Rectal smooth muscle tissue (tissue), 1 donor: ENCODE results near the gene CCDC93.
"Not testable (repeated sequence)": the region's sequence is repeated elsewhere in the genome, so short reads cannot be mapped to it uniquely, and the experiment has no call there.

Experiments
- H3K27ac ChIP-seq: one replicate; pipeline ENCODE4 v1.7.0; 2013; ENCODE audit warnings: low read depth, low read length, inconsistent platforms
- H3K27me3 ChIP-seq: one replicate; pipeline ENCODE4 v1.7.0; 2013; ENCODE audit warnings: low read length; ENCODE audit not compliant: control insufficient read depth, insufficient read depth
- H3K36me3 ChIP-seq: one replicate; pipeline ENCODE4 v1.7.0; 2013; ENCODE audit warnings: low read length; ENCODE audit not compliant: control insufficient read depth, insufficient read depth
- H3K4me1 ChIP-seq: one replicate; pipeline ENCODE4 v1.7.0; 2013; ENCODE audit warnings: low read length; ENCODE audit not compliant: control insufficient read depth, insufficient read depth
- H3K4me3 ChIP-seq: one replicate; pipeline ENCODE4 v1.7.0; 2013; ENCODE audit warnings: low read length
- H3K9ac ChIP-seq: one replicate; pipeline ENCODE4 v1.7.0; 2013; ENCODE audit warnings: low read length

CCDC93 gene

GRCh38 chr2:118032169-118033013 lies 18.5 kb upstream of the CCDC93 start:
- Histone ChIP-seq H3K9ac (no peak overlapping the region), H3K4me3 (no peak overlapping the region), H3K36me3 (no peaks in the 10 kb centered on the region), H3K27me3 (no peaks in the 10 kb centered on the region), H3K27ac (no peak overlapping the region), H3K4me1 (no peaks in the 10 kb centered on the region)

DNA sequence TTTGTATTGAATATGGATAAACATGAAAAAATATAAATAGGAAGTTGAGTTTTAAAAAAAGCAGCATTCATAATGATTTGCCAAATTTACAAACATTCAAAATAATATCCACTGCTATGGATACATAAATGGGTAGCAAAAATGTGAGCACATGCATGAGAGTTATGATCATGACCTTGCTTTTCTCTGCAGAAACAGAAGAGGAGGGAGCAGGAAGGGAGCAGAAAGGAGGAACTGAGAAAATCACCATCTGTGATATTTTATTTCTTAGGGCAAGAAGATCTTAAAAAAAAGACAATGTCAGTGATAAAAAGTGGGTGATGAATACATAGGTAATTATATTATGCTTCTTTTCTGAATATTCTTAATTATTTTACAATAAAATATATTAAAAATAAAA lies 17.7 kb upstream of the CCDC93 start:
- no peaks in the 10 kb centered on the region for H3K36me3 ChIP-seq
- H3K9ac ChIP-seq, result no peak overlapping the region
- H3K27ac ChIP-seq, result no peak overlapping the region
- no peak overlapping the region for H3K4me3 ChIP-seq
- no peaks in the 10 kb centered on the region for H3K27me3 ChIP-seq
- H3K4me1 ChIP-seq, result no peaks in the 10 kb centered on the region

DNA sequence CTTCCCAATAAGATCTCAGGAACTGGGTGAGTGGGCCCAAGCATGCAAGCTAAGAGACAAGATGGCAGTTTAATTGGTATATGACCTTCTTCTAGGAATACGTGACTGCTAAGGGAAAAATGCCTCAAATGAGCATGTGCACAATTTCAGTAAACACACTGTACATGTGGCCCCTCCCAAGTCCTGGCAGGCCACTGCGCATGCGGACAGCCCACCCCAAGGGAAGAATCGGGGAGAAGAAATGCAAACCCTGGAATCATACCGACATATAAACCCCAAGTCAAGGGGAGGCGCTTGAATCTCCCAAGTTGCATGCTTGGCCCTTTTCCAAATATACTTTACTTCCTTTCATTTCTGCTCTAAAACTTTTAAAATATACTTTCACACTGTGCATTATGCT lies 15.2 kb upstream of the CCDC93 start:
- Histone ChIP-seq H3K36me3 (no peaks in the 10 kb centered on the region), H3K9ac (no peak overlapping the region), H3K27me3 (no peaks in the 10 kb centered on the region), H3K4me3 (no peak overlapping the region), H3K4me1 (no peaks in the 10 kb centered on the region), H3K27ac (no peak overlapping the region)

DNA sequence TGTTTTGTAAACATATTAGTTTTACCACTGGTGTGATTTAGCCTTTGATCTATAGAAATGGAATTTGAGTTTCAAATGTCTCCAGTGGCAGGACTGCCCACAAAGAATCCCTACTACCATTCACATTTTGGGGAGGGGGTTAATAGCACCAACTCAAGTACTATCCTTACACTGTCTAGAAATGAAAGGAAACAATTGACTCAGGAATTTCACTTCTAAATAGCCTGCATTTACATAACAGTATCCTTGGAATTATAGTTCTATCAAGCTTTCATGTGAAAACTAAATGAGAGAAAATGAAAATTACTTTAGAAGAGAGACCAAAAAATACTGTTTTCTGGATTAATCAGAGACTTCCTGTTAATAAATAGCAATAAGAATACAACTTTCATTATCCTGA lies 7.5 kb upstream of the CCDC93 start:
- H3K4me1 ChIP-seq, result no peaks in the 10 kb centered on the region
- no peak overlapping the region for H3K4me3 ChIP-seq
- no peak overlapping the region for H3K9ac ChIP-seq
- H3K36me3 ChIP-seq, result no peaks in the 10 kb centered on the region
- H3K27me3 ChIP-seq, result no peaks in the 10 kb centered on the region
- H3K27ac ChIP-seq, result no peak overlapping the region

GRCh38 chr2:118019821-118020220 lies 6.0 kb upstream of the CCDC93 start:
- Histone ChIP-seq H3K36me3 (no peaks in the 10 kb centered on the region), H3K4me3 (no peak overlapping the region), H3K9ac (no peak overlapping the region), H3K27me3 (no peaks in the 10 kb centered on the region), H3K27ac (no peak overlapping the region), H3K4me1 (no peaks in the 10 kb centered on the region)

- Histone ChIP-seq H3K9ac (no peak overlapping the region), H3K27me3 (no peaks in the 10 kb centered on the region), H3K36me3 (no peaks in the 10 kb centered on the region), H3K27ac (no peak overlapping the region), H3K4me3 (no peak overlapping the region), H3K4me1 (peaks cover 6% of the 10 kb centered on the region)
These were observed 3.0 kb upstream of the CCDC93 start for GRCh38 chr2:118016911-118017310.

DNA sequence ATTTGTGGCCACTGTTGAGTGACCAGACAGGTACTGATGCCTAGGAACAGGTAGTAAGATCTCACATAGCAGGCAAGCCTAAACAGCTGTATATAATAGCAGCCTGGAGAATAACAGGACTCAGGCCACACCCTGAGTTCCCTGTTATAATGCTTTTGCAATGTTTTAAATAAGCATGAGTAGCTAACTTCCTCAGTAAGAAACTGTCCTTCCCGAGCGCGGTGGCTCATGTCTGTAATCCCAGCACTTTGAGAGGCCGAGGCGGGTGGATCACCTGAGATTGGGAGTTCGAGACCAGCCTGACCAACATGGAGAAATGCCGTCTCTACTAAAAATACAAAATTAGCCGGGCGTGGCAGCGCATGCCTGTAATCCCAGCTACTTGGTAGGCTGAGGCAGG lies 1.9 kb upstream of the CCDC93 start:
- H3K27me3 ChIP-seq, H3K4me3 ChIP-seq, H3K9ac ChIP-seq, H3K4me1 ChIP-seq, H3K27ac ChIP-seq, H3K36me3 ChIP-seq: not testable (repeated sequence)

GRCh38 chr2:118014492-118014824 lies 588 bp upstream of the CCDC93 start:
- no peaks in the 10 kb centered on the region for H3K27me3 ChIP-seq
- H3K4me1 ChIP-seq, result peaks cover 6% of the 10 kb centered on the region
- H3K9ac ChIP-seq, result no peak overlapping the region
- H3K27ac ChIP-seq, result no peak overlapping the region
- H3K36me3 ChIP-seq, result no peaks in the 10 kb centered on the region
- peak overlapping the region; percentile 77 for H3K4me3 ChIP-seq

DNA sequence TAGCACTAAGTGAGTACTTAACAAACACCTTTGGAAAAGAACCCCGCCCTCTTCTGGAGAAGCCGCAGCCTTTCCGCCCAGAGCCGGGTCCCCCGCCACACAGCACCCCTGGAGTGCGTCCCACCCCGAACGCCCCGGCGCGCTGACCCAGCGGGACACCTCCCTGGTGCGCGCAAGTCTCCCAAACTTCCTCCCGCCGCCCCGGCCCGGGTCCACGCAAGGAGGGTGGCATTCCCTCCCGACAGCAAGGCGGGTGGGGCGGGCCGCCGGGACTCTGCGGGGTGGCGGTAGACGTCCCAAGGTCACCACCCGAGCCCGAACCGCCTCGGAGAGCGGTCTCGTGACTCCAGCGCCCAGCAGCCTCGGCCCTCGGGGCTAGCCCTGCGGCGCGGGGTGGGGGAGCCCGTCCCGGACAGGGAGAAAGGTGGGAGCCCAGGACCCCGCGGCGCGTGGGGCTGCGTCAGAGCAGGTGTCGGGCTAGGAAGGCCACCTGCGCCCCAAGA lies 598 bp downstream of the CCDC93 start:
- peaks cover 6% of the 10 kb centered on the region for H3K4me1 ChIP-seq
- H3K27me3 ChIP-seq, result no peaks in the 10 kb centered on the region
- H3K9ac ChIP-seq, result peak overlapping the region; percentile 83
- peak overlapping the region; percentile 79 for H3K27ac ChIP-seq
- H3K4me3 ChIP-seq, result peak overlapping the region; percentile 95
- peaks cover 4% of the 10 kb centered on the region for H3K36me3 ChIP-seq

GRCh38 chr2:118012778-118013177 lies 1.1 kb downstream of the CCDC93 start:
- no peak overlapping the region for H3K27ac ChIP-seq
- peaks cover 6% of the 10 kb centered on the region for H3K4me1 ChIP-seq
- H3K9ac ChIP-seq, result no peak overlapping the region
- peaks cover 9% of the 10 kb centered on the region for H3K36me3 ChIP-seq
- H3K4me3 ChIP-seq, result peak overlapping the region; percentile 95
- H3K27me3 ChIP-seq, result no peaks in the 10 kb centered on the region

GRCh38 chr2:118010473-118010872 lies 3.4 kb downstream of the CCDC93 start:
- H3K36me3 ChIP-seq, result peaks cover 18% of the 10 kb centered on the region
- peaks cover 6% of the 10 kb centered on the region for H3K4me1 ChIP-seq
- H3K9ac ChIP-seq, result no peak overlapping the region
- no peak overlapping the region for H3K4me3 ChIP-seq
- H3K27ac ChIP-seq, result no peak overlapping the region
- H3K27me3 ChIP-seq, result no peaks in the 10 kb centered on the region

DNA sequence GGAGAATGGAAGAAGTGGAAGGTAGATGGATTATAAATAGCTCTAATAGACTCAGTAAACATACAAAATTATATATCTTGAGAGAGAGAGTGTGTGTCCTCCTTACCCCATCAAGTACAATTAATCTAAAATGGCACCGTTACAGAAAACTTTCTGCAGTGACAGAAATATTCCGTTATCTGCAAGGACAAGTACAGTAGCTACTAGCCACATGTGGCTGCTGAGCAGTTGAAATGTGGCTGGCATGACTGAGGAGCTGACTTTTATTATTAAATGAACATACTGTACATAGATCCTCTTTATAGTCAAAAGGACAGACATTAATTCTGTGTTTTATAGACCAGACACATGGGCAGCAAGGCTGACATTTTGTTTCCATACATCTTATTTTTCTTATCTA lies 7.0 kb downstream of the CCDC93 start:
- Histone ChIP-seq H3K36me3 (peaks cover 20% of the 10 kb centered on the region), H3K4me1 (no peaks in the 10 kb centered on the region), H3K27ac (no peak overlapping the region), H3K9ac (no peak overlapping the region), H3K27me3 (no peaks in the 10 kb centered on the region), H3K4me3 (no peak overlapping the region)

- H3K4me3 ChIP-seq, result no peak overlapping the region
- no peaks in the 10 kb centered on the region for H3K27me3 ChIP-seq
- H3K4me1 ChIP-seq, result no peaks in the 10 kb centered on the region
- no peak overlapping the region for H3K9ac ChIP-seq
- H3K36me3 ChIP-seq, result peaks cover 24% of the 10 kb centered on the region
- H3K27ac ChIP-seq, result no peak overlapping the region
These were observed 7.5 kb downstream of the CCDC93 start for GRCh38 chr2:118006326-118006725.
